Endothelial cell of umbilical vein (primary cell): ENCODE measurements around the gene PDGFRB. TPM values are rescaled to one million over a fixed set of nuclear protein-coding genes. Genes with fewer than 3 reads are reported as not detected.

Experiments used
- BruUV-seq: library from RNA; stranded (reverse); fragments of 400-500 nt; replicated peaks from 2 replicates; lab custom pipeline; 2021; lab: Mats Ljungman, UMichigan
- CTCF ChIA-PET: fragments of 300-600, 350-600 bp; sonication (Branson Sonifier 250); formaldehyde crosslinking; loops from one replicate; lab custom pipeline; 2021; ENCODE audit warnings: antibody characterized with exemption, inconsistent platforms; lab: Charles Lee
- POLR2A ChIA-PET: fragments of 300-600, 350-600 bp; sonication (Branson Sonifier 250); formaldehyde crosslinking; loops from one replicate; lab custom pipeline; 2021; ENCODE audit warnings: antibody characterized with exemption, inconsistent platforms; lab: Charles Lee
- DNase-seq: peaks from one replicate; pipeline ENCODE4 v3.0.0-alpha.2; 2011; ENCODE audit warnings: low read depth, low spot score
- FAIRE-seq: peaks from 2 replicates; lab custom pipeline; 2011; peaks lifted over from hg19 to GRCh38; lab: Jason Lieb, UNC
- H2AFZ ChIP-seq: 2 replicates; pipeline ENCODE4 v1.6.0; 2012; ENCODE audit warnings: low read depth, low read length, control low read depth, inconsistent platforms
- H3K27ac ChIP-seq: 2 replicates; pipeline ENCODE4 v1.5.1; 2011; ENCODE audit warnings: low read depth, mild to moderate bottlenecking, control low read depth, low read length, moderate library complexity; ENCODE audit not compliant: insufficient read depth
- H3K27me3 ChIP-seq, 2 experiments: 2 replicates each; pipeline versions ENCODE4 v1.6.0 to v1.6.1; 2011; ENCODE audit warnings: low read length in 2 of 2, mixed read lengths in 1 of 2; ENCODE audit not compliant: control insufficient read depth in 2 of 2, insufficient read depth in 2 of 2
- H3K36me3 ChIP-seq, 2 experiments: 2 replicates in 1 of 2; 3 replicates in 1 of 2; pipeline ENCODE4 v1.5.1; 2011; ENCODE audit warnings: low read length in 2 of 2, mild to moderate bottlenecking in 1 of 2, moderate library complexity in 1 of 2; ENCODE audit not compliant: control insufficient read depth in 2 of 2, insufficient read depth in 2 of 2; ENCODE audit errors: extremely low read depth in 1 of 2
- H3K4me1 ChIP-seq: 3 replicates; pipeline ENCODE4 v1.5.1; 2011; ENCODE audit warnings: mild to moderate bottlenecking, low read length; ENCODE audit not compliant: control insufficient read depth, insufficient read depth; ENCODE audit errors: extremely low read depth
- H3K4me2 ChIP-seq: 2 replicates; pipeline ENCODE4 v1.6.1; 2011; ENCODE audit warnings: low read length, control low read depth, mixed read lengths; ENCODE audit not compliant: insufficient read depth
- H3K4me3 ChIP-seq, 3 experiments: fragments of 200-600 bp in 1 of 3; sonication (generic), shearing (Covaris generic) in 1 of 3; replicated peaks in 1 of 3; 2 replicates each; pipeline ENCODE4 v1.5.1; 2011 to 2016; ENCODE audit warnings: control low read depth in 3 of 3, low read length in 3 of 3, mild to moderate bottlenecking in 2 of 3, inconsistent platforms in 1 of 3, low read depth in 1 of 3, moderate library complexity in 1 of 3; ENCODE audit not compliant: insufficient read depth in 1 of 3
- H3K79me2 ChIP-seq: 2 replicates; pipeline ENCODE4 v1.6.0; 2012; ENCODE audit warnings: low read length, inconsistent platforms; ENCODE audit not compliant: control insufficient read depth, insufficient read depth
- H3K9ac ChIP-seq: replicated peaks from 2 replicates; pipeline ENCODE3; 2011; ENCODE audit warnings: low read length, control low read depth; ENCODE audit not compliant: insufficient read depth; ENCODE audit errors: extremely low read depth
- H3K9me1 ChIP-seq: replicated peaks from 3 replicates; pipeline ENCODE4 v1.6.0; 2011; ENCODE audit warnings: mild to moderate bottlenecking, low read length; ENCODE audit not compliant: control insufficient read depth, insufficient read depth; ENCODE audit errors: extremely low read depth
- H3K9me3 ChIP-seq: replicated peaks from 2 replicates; pipeline ENCODE4 v1.5.1; 2012; ENCODE audit warnings: low read length, inconsistent platforms; ENCODE audit not compliant: control insufficient read depth, insufficient read depth
- H4K20me1 ChIP-seq: replicated peaks from 2 replicates; pipeline ENCODE3; 2011; ENCODE audit warnings: mild to moderate bottlenecking, low read length; ENCODE audit not compliant: control insufficient read depth, insufficient read depth; ENCODE audit errors: extremely low read depth
- EZH2 ChIP-seq: IDR thresholded peaks from 2 replicates; pipeline ENCODE4 v1.6.1; 2012; ENCODE audit warnings: borderline replicate concordance, low read depth, mild to moderate bottlenecking, moderate library complexity, low read length, inconsistent platforms; ENCODE audit not compliant: severe bottlenecking
- FOS ChIP-seq: IDR thresholded peaks from 2 replicates; pipeline ENCODE4 v1.6.1; 2011; ENCODE audit warnings: mild to moderate bottlenecking, low read length, moderate library complexity, borderline replicate concordance; ENCODE audit not compliant: insufficient read depth
- GATA2 ChIP-seq: IDR thresholded peaks from 2 replicates; pipeline ENCODE4 v1.7.0; 2011; ENCODE audit warnings: low read depth, mild to moderate bottlenecking, moderate library complexity, mixed read lengths, low read length; ENCODE audit not compliant: insufficient read length, insufficient read depth
- JUN ChIP-seq: IDR thresholded peaks from 2 replicates; pipeline ENCODE4 v1.6.1; 2011; ENCODE audit warnings: borderline replicate concordance, low read depth; ENCODE audit not compliant: insufficient read length, insufficient read depth
- MAX ChIP-seq: IDR thresholded peaks from 2 replicates; pipeline ENCODE4 v1.6.1; 2011; ENCODE audit not compliant: insufficient read depth, insufficient read length
- MYC ChIP-seq: IDR thresholded peaks from one replicate; pipeline ENCODE4 v1.6.1; 2011; ENCODE audit warnings: mild to moderate bottlenecking, low read depth, low read length
- POLR2A ChIP-seq: IDR thresholded peaks from 2 replicates; pipeline ENCODE4 v1.6.1; 2012; ENCODE audit warnings: low read depth, mild to moderate bottlenecking, control low read depth, low read length
- POLR2AphosphoS5 ChIP-seq: IDR thresholded peaks from 2 replicates; pipeline ENCODE4 v1.6.1; 2012; ENCODE audit warnings: low read depth, mild to moderate bottlenecking, control low read depth, low read length, moderate library complexity; ENCODE audit not compliant: insufficient read depth
- dilution Hi-C: fragments of 300-500 bp; cut with MboI; formaldehyde crosslinking; loops from one replicate; pipeline ENCODE4 v1.15.0; 2019; ENCODE audit warnings: low sequenced_read_pairs; ENCODE audit not compliant: extremely low pct_ligation_motif_present
- intact Hi-C: fragments of 100-400 bp; cut with micrococcal nuclease; formaldehyde crosslinking; loops from one replicate; pipeline ENCODE4 v1.10.0; 2022
- polyA plus RNA-seq, 4 experiments: library from polyadenylated mRNA; depleted of rRNA in 3 of 4; stranded (reverse) in 3 of 4; unstranded in 1 of 4; fragments of >200 nt; gene quantifications; 2 replicates each; pipeline versions ENCODE4 v1.2.1 to v1.2.3, GENCODE V29; 2011 to 2012; ENCODE audit warnings: missing spikeins in 1 of 4
- total RNA-seq: library from RNA; stranded (reverse); gene quantifications from 2 replicates; pipeline ENCODE4 v1.2.3, GENCODE V29; 2021
- TF ChIP-seq, protein P1 (sequence below), 2 donors: IDR thresholded peaks; 1 replicate in 1 of 2; 2 replicates in 1 of 2; pipeline ENCODE4 v1.5.1; 2011; ENCODE audit warnings: low read length in 2 of 2, mild to moderate bottlenecking in 2 of 2, moderate library complexity in 2 of 2, control low read depth in 1 of 2, inconsistent platforms in 1 of 2, low read depth in 1 of 2; ENCODE audit not compliant: insufficient read depth in 1 of 2; ENCODE audit errors: extremely low read depth in 1 of 2

The PDGFRB gene
- total and polyA plus RNA-seq, 2 donors (not counting 3 experiments of a cell fraction or from before 2014, with no cell fraction given), result 1.4 to 1.7 TPM

DNA sequence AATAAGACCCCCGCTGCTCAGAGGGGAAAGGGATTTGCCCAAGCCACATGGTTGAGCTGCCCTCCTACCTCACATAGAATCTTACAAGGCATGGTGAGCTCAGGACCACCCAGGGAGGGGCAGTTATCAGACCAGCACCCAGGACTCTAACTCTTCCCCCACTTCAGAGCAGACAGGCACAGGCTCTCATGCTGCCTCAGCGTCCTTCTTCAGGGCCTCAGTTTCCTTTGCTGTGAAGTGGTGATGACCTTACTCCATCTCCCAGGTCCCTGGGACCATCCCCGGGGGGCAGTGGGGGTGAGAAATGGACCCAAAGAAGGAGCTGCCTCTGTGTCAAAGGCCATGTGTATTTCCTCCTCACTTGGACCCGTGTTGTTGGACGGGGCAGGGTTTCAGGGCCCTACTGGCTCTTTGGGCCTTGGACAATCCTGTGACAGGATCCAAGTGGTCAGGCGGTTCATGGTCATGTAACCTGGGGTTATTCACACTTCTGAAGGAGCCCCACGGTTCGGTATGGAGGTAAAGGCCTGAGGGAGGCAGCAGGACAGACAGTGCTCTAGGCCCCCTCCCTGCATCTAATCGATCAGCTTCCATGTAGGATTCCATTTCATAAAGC, 37.6 kb downstream of the PDGFRB start:
- Histone ChIP-seq H3K9me3 (no peaks in the 10 kb centered on the region), H3K4me3 (no peak overlapping the region), H3K4me1 (peaks cover 6% of the 10 kb centered on the region), H3K9me1 (no peaks in the 10 kb centered on the region), H3K9ac (no peak overlapping the region), H3K27ac (no peak overlapping the region), H3K4me2 (no peak overlapping the region), H4K20me1 (no peaks in the 10 kb centered on the region), H3K36me3 (no peaks in the 10 kb centered on the region), H3K27me3 (no peaks in the 10 kb centered on the region), H2AFZ (no peak overlapping the region), H3K79me2 (no peaks in the 10 kb centered on the region)
- BruUV-seq, result no TSS peak
- POLR2A ChIA-PET, result no interaction called here
- CTCF ChIA-PET, result interaction anchor here (0.8 to 2.4 kb wide), 4 partner anchors 10 to 284 kb away, joined by 3 to 8 read pairs (median 5); no protein-coding TSS in a partner anchor
- FAIRE-seq (no peak), DNase-seq (no peak)
- TF ChIP-seq MYC, result no peak
- intact Hi-C loops, result no loop called here
- dilution Hi-C loops, result no loop called here

DNA sequence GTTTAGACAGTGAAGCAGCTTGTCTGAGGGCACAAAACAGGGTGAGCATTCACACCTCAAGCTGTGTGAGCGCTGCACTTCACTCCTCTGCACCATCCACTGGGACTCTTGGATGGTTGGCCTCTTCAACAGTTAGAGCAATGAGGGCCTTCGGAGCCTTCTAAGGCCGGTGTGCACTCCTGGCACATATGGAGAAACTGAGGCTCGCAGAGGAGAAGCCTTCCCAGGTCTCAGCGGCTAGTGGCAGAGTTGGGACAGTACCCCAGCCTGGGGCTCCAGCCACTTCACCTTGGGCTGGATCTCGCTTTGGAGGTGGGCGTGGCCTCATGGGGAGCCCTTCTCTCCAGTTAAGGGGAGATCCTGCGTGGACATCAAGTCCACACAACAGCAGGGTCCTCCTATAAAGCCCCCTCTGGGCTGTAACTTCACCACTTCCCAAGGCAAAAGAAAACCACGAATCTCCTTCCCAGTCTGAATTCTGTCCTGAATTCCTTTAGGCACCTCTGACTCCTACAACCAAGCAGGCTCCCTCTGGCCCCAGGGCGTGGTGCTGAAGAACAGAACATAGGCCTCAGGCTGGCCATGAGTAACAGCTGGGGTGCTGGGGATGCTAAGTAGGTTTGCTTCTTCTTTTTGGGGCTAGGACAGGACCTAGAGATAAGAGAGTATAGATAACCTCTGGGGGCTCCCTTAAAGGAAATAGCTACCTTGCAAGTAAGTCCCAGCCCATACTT, 38.8 kb downstream of the PDGFRB start:
- Histone ChIP-seq H3K9me1 (no peaks in the 10 kb centered on the region), H2AFZ (no peak overlapping the region), H3K36me3 (no peaks in the 10 kb centered on the region), H3K79me2 (no peaks in the 10 kb centered on the region), H3K27ac (no peak overlapping the region), H4K20me1 (no peaks in the 10 kb centered on the region), H3K9me3 (no peaks in the 10 kb centered on the region), H3K4me2 (no peak overlapping the region), H3K9ac (no peak overlapping the region), H3K4me3 (no peak overlapping the region), H3K4me1 (peaks cover 6% of the 10 kb centered on the region), H3K27me3 (no peaks in the 10 kb centered on the region)
- TF ChIP-seq POLR2A, result no peak
- no peak for TF ChIP-seq POLR2AphosphoS5
- no peak for TF ChIP-seq MYC
- no peak for TF ChIP-seq GATA2
- no peak for TF ChIP-seq FOS
- TF ChIP-seq JUN, result no peak
- TF ChIP-seq, protein P1, sequence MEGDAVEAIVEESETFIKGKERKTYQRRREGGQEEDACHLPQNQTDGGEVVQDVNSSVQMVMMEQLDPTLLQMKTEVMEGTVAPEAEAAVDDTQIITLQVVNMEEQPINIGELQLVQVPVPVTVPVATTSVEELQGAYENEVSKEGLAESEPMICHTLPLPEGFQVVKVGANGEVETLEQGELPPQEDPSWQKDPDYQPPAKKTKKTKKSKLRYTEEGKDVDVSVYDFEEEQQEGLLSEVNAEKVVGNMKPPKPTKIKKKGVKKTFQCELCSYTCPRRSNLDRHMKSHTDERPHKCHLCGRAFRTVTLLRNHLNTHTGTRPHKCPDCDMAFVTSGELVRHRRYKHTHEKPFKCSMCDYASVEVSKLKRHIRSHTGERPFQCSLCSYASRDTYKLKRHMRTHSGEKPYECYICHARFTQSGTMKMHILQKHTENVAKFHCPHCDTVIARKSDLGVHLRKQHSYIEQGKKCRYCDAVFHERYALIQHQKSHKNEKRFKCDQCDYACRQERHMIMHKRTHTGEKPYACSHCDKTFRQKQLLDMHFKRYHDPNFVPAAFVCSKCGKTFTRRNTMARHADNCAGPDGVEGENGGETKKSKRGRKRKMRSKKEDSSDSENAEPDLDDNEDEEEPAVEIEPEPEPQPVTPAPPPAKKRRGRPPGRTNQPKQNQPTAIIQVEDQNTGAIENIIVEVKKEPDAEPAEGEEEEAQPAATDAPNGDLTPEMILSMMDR (IDR thresholded peaks at IDR 0.05; ENCODE audit: extremely low read depth in 1 of 2, insufficient read depth in 1 of 2, low read depth in 1 of 2, low read length in 2 of 2), result no peak
- TF ChIP-seq EZH2, result no peak
- TF ChIP-seq MAX, result no peak
- dilution Hi-C loops (no loop called here), intact Hi-C loops (no loop called here)
- POLR2A ChIA-PET, result no interaction called here
- DNase-seq (no peak), FAIRE-seq (no peak)
- CTCF ChIA-PET, result interaction anchor here (1.2 kb wide), 1 partner anchor 102 kb away, joined by 3 read pairs; no protein-coding TSS in a partner anchor
- BruUV-seq, result no TSS peak
